HL-60 (cell line): Measurements from ENCODE around the gene PRMT1.

Experiments
- DNase-seq, 2 experiments: peaks; one replicate each; pipeline ENCODE4 v3.0.0-alpha.2; 2010 to 2020; ENCODE audit warnings: low read depth in 1 of 2, low spot score in 1 of 2
- H3K27ac ChIP-seq: fragments of 250-450 bp; sonication (Bioruptor Pico); replicated peaks from 2 replicates; pipeline ENCODE4 v1.5.1; 2020; ENCODE audit warnings: mild to moderate bottlenecking, moderate library complexity
- H3K27me3 ChIP-seq: fragments of 250-450 bp; sonication (Bioruptor Pico); 2 replicates; pipeline ENCODE4 v1.5.1; 2021; ENCODE audit warnings: mild to moderate bottlenecking, moderate library complexity; ENCODE audit not compliant: insufficient read depth, poor library complexity, severe bottlenecking
- H3K4me3 ChIP-seq: replicated peaks from 2 replicates; pipeline ENCODE4 v1.5.1; 2011; ENCODE audit warnings: mild to moderate bottlenecking, control low read depth, low read length; ENCODE audit not compliant: insufficient read depth
- CTCF ChIP-seq: IDR thresholded peaks from one replicate; pipeline ENCODE4 v1.5.1; 2011; ENCODE audit warnings: low read length, control low read depth, inconsistent platforms; ENCODE audit not compliant: insufficient read depth
- GABPA ChIP-seq: IDR thresholded peaks from 2 replicates; pipeline ENCODE4 v1.6.1; 2012; ENCODE audit warnings: low read depth
- POLR2AphosphoS5 ChIP-seq: IDR thresholded peaks from 2 replicates; pipeline ENCODE4 v1.6.1; 2012; ENCODE audit warnings: low read depth
- SPI1 ChIP-seq: IDR thresholded peaks from 2 replicates; pipeline ENCODE4 v1.6.1; 2012; ENCODE audit warnings: low read depth, mild to moderate bottlenecking, borderline replicate concordance
- TF ChIP-seq, protein P1 (sequence below): IDR thresholded peaks from 2 replicates; pipeline ENCODE4 v1.6.1; 2012; ENCODE audit warnings: low read depth; ENCODE audit not compliant: insufficient replicate concordance

PRMT1 gene

DNA sequence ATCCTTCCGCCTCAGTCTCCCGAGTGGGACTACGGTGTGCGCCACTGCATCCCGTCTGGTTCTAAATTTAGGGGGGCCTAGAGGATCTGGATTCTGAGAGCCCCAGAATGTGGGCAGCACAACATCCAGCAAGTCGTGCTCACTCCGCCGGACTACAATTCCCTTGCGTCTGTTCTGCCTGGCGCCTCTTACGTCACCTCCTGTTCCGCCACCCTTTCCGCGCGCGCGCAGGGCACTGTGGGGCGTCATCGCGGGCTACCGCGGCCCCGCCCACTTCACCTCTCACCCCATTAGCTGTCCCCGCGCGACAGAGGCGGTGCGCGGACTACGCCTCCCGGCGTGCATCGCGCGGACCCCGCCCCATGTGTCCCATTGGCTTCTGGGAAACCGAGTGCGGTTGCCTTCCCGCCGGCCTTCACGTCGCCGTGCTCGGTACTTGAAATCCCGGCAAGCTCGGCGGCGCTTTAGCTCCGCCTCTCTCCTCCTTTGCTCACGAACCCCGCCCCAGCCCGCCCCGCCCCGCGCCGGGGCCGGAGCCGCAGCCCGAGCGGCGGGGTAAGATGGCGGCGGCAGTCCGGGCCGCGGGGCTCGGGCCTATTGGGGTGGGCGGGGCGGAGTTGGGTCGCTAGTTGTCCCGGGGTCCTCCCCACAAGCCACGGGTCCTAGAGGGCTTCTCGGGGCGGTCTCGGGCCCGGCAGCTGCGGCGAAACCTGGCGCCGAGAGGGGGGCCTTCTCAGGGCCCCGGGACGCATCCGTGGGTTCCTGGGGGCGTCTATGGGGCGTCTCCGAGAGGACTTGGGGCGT lies 35.2 kb upstream of the PRMT1 start, which contains the start of gene SCAF1:
Gene SCAF1, plus strand, starts transcription at position 522 of the 804 bp plus-strand sequence. CDS start 2,818 bp downstream, outside the sequence.
- TF ChIP-seq SPI1 = no peak
- TF ChIP-seq, protein P1, sequence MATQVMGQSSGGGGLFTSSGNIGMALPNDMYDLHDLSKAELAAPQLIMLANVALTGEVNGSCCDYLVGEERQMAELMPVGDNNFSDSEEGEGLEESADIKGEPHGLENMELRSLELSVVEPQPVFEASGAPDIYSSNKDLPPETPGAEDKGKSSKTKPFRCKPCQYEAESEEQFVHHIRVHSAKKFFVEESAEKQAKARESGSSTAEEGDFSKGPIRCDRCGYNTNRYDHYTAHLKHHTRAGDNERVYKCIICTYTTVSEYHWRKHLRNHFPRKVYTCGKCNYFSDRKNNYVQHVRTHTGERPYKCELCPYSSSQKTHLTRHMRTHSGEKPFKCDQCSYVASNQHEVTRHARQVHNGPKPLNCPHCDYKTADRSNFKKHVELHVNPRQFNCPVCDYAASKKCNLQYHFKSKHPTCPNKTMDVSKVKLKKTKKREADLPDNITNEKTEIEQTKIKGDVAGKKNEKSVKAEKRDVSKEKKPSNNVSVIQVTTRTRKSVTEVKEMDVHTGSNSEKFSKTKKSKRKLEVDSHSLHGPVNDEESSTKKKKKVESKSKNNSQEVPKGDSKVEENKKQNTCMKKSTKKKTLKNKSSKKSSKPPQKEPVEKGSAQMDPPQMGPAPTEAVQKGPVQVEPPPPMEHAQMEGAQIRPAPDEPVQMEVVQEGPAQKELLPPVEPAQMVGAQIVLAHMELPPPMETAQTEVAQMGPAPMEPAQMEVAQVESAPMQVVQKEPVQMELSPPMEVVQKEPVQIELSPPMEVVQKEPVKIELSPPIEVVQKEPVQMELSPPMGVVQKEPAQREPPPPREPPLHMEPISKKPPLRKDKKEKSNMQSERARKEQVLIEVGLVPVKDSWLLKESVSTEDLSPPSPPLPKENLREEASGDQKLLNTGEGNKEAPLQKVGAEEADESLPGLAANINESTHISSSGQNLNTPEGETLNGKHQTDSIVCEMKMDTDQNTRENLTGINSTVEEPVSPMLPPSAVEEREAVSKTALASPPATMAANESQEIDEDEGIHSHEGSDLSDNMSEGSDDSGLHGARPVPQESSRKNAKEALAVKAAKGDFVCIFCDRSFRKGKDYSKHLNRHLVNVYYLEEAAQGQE = no peak
- TF ChIP-seq GABPA = peak; percentile 87
- peak; percentile 78 for TF ChIP-seq POLR2AphosphoS5
- no peak for TF ChIP-seq CTCF
- H3K4me3 ChIP-seq = peak within 1 kb of the TSS; percentile 96
- peak within 1 kb of the TSS; percentile 89 for H3K27ac ChIP-seq
- H3K27me3 ChIP-seq = no peaks in the 10 kb centered on the region
- peak; percentile 99 for DNase-seq

DNA sequence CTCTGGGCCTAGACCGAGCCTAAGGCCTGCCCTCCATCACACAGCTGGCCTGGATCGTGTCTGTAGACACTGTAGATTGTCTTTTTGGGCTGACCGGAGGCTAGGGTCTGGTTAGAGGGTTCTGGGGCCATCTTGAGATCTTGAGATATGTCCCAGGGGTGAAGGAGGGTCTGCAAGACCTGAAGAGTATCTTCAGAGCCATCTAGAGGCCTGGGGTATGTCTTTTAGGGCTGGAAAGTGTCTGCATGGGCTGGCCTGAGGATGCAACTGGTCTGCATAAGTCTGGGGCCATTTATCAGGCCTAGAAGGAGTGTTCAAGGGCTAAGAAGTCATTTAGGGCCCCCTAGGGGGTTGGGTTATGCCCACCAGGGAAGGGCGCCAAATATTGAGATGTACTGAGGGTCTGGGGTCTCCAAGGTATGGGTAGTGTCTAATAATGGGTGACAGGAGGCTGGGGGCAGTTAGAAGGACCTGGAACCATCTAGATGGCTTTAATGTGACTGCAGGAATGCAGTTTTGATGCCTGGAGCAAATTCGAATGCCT lies 34.5 kb upstream of the PRMT1 start:
- Histone ChIP-seq H3K27me3 (no peaks in the 10 kb centered on the region), H3K27ac (peak overlapping the region; percentile 88), H3K4me3 (peak overlapping the region; percentile 96)
- TF ChIP-seq SPI1 = no peak
- TF ChIP-seq POLR2AphosphoS5 = no peak
- TF ChIP-seq, protein P1 = no peak
- TF ChIP-seq GABPA = no peak
- no peak for TF ChIP-seq CTCF
- DNase-seq = no peak

DNA sequence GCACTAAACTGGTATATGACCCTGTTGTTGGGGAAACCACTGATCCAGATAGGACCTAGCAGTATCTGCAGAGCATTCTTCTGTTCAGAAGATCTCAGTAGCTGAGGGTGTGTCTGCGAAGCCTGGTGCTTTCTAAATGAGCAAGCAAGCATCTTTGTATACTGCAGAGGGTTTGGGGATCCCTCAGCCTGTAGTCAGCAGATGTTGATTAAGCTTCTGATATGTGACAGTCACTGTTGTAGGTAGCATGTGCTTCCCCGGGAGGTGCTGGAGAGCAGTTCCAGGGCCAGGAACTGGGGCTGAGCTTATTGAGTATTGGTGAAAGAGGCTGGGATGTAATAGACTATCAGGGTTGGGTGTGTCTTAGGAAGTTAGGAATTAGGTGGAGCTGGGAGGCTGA lies 33.6 kb upstream of the PRMT1 start:
- TF ChIP-seq POLR2AphosphoS5 (no peak), GABPA (no peak)
- Histone ChIP-seq H3K27me3 (no peaks in the 10 kb centered on the region), H3K4me3 (no peak overlapping the region), H3K27ac (peak overlapping the region; percentile 88; the same call in 1 of the 2 replicates)
- no peak for DNase-seq

DNA sequence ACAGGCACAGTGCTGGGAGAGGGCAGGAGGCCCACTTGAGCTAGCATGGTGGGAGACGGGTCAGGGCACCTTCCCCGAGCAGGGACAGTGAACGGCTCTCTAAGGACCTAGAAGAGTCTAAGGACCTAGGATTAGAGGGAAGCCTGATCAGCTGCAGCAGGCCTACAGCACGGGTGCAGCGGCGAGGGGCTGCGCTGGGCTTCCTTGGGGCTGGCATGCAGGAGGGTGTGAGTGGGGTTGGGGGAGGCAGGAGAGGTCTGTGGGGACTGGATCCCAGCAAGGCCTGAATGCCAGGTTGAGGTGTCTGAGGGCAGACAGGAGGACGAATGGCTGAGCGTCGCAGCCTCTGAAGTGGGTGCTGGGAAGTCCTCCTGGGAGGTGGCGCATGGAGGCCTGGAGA lies 31.5 kb upstream of the PRMT1 start:
- no peak overlapping the region for H3K27ac ChIP-seq
- no peak for DNase-seq
- TF ChIP-seq GABPA (no peak), POLR2AphosphoS5 (no peak)

More for the DNA sequence above, 31.5 kb upstream of the PRMT1 start:
- Histone ChIP-seq H3K27me3 (no peaks in the 10 kb centered on the region), H3K4me3 (no peak overlapping the region)
